Fibroblast of skin of abdomen (primary cell): ENCODE results near the gene UBE2C. TPM values are rescaled to one million over a fixed set of nuclear protein-coding genes. Genes with fewer than 3 reads are reported as not detected.
"Not testable (repeated sequence)": the region's sequence is repeated elsewhere in the genome, so short reads cannot be mapped to it uniquely, and the experiment has no call there.

Source experiments
- DNase-seq: peaks from one replicate; pipeline ENCODE4 v3.0.0-alpha.2; 2013
- polyA plus RNA-seq, 2 experiments: library from polyadenylated mRNA; unstranded; fragments of 120-200 nt; gene quantifications; one replicate each; pipeline ENCODE4 v1.2.1, GENCODE V29; 2013; ENCODE audit not compliant: insufficient read length in 2 of 2

UBE2C gene
- 63.1 TPM for polyA plus RNA-seq (2013, experiment 1 of 2; ENCODE audit: insufficient read length)
- 65.5 TPM for polyA plus RNA-seq (2013, experiment 2 of 2; ENCODE audit: insufficient read length)

GRCh38 chr20:45812157-45813005 lies at the start of gene UBE2C:
TSS of gene UBE2C (plus strand) at chr20:45812644. CDS start at chr20:45812696, 52 bp downstream.
- peak; percentile 100 for DNase-seq

- not testable (repeated sequence) for DNase-seq
Measured at GRCh38 chr20:45764618-45765282, 47.7 kb upstream of the UBE2C start.

GRCh38 chr20:45765307-45765875 lies 47.1 kb upstream of the UBE2C start:
- DNase-seq: no peak

- DNase-seq: no peak
Measured at GRCh38 chr20:45765980-45766379, 46.5 kb upstream of the UBE2C start.

GRCh38 chr20:45768479-45768878 lies 44.0 kb upstream of the UBE2C start:
- DNase-seq: no peak

- peak; percentile 72 for DNase-seq
Measured at GRCh38 chr20:45771182-45771759, 41.2 kb upstream of the UBE2C start.

- no peak for DNase-seq
Measured at GRCh38 chr20:45772693-45773092, 39.8 kb upstream of the UBE2C start.

- DNase-seq: no peak
Measured at GRCh38 chr20:45774945-45775344, 37.5 kb upstream of the UBE2C start.

GRCh38 chr20:45775411-45775810 lies 37.0 kb upstream of the UBE2C start:
- DNase-seq: no peak

- no peak for DNase-seq
Measured at GRCh38 chr20:45776931-45777330, 35.5 kb upstream of the UBE2C start.

- peak; percentile 99 for DNase-seq
Measured at GRCh38 chr20:45779011-45779915, 33.2 kb upstream of the UBE2C start.

- DNase-seq: no peak
Measured at GRCh38 chr20:45780159-45780558, 32.3 kb upstream of the UBE2C start.

- DNase-seq: peak; percentile 90
Measured at GRCh38 chr20:45781391-45781931, 31.0 kb upstream of the UBE2C start.

- no peak for DNase-seq
Measured at GRCh38 chr20:45782890-45783289, 29.6 kb upstream of the UBE2C start.

GRCh38 chr20:45783656-45784294 lies 28.7 kb upstream of the UBE2C start:
- DNase-seq: no peak

- no peak for DNase-seq
Measured at GRCh38 chr20:45788351-45788750, 24.1 kb upstream of the UBE2C start.

- DNase-seq: no peak
Measured at GRCh38 chr20:45792317-45793118, 19.9 kb upstream of the UBE2C start.

- DNase-seq: no peak
Measured at GRCh38 chr20:45796337-45797065, 15.9 kb upstream of the UBE2C start.

- DNase-seq: not testable (repeated sequence)
Measured at GRCh38 chr20:45797510-45797909, 14.9 kb upstream of the UBE2C start.
